ENCODE results near the gene CPE.
A peak's percentile ranks its signal among the peaks of the same experiment; 100 is the strongest.

The CPE gene

GRCh38 chr4:165537028-165537648, 158.3 kb downstream of the CPE start:
- no peak overlapping the region for H3K4me3 ChIP-seq (ENCODE audit: low read length, poor library complexity, severe bottlenecking)
- H3K79me2 ChIP-seq (ENCODE audit: insufficient read depth, low read length), result no peaks in the 10 kb centered on the region
- no peaks in the 10 kb centered on the region for H3K4me1 ChIP-seq (ENCODE audit: insufficient read depth, low read length, poor library complexity, severe bottlenecking)
- no peak overlapping the region for H3K9ac ChIP-seq (ENCODE audit: low read depth, low read length, poor library complexity, severe bottlenecking)
- H3K4me2 ChIP-seq (ENCODE audit: low read depth, low read length, poor library complexity, severe bottlenecking), result no peak overlapping the region
- no peaks in the 10 kb centered on the region for H3K9me2 ChIP-seq (replicated peaks; ENCODE audit: low read depth, low read length)
- H4K20me1 ChIP-seq (ENCODE audit: insufficient read depth, low read length, poor library complexity, severe bottlenecking), result no peaks in the 10 kb centered on the region
- H3K36me3 ChIP-seq (ENCODE audit: insufficient read depth, low read length), result no peaks in the 10 kb centered on the region
- H3K9me3 ChIP-seq (ENCODE audit: insufficient read depth, low read depth, low read length), result no peaks in the 10 kb centered on the region
- TF ChIP-seq CTCF (conservative IDR thresholded peaks at IDR 0.05; ENCODE audit: low read length), result peak; percentile 81
- TF ChIP-seq EZH2phosphoT487 (IDR thresholded peaks at IDR 0.05; ENCODE audit: borderline replicate concordance), result no peak
- H3F3A ChIP-seq (ENCODE audit: low read depth), result no peaks in the 10 kb centered on the region
- H3K27me3 ChIP-seq (ENCODE audit: insufficient read depth, low read length, poor library complexity, severe bottlenecking), result no peaks in the 10 kb centered on the region
- H2AFZ ChIP-seq (ENCODE audit: low read length), result no peak overlapping the region

- no peak overlapping the region for H3K9ac ChIP-seq (ENCODE audit: low read depth, low read length, poor library complexity, severe bottlenecking)
- H3K36me3 ChIP-seq (ENCODE audit: insufficient read depth, low read length), result no peaks in the 10 kb centered on the region
These were observed 161.0 kb downstream of the CPE start for GRCh38 chr4:165539801-165540200.

GRCh38 chr4:165540206-165540830, 161.5 kb downstream of the CPE start:
- Histone ChIP-seq H3F3A (ENCODE audit: low read depth) (no peaks in the 10 kb centered on the region), H3K9me2 (replicated peaks; ENCODE audit: low read depth, low read length) (no peaks in the 10 kb centered on the region), H3K27me3 (ENCODE audit: insufficient read depth, low read length, poor library complexity, severe bottlenecking) (no peaks in the 10 kb centered on the region), H3K4me3 (ENCODE audit: low read length, poor library complexity, severe bottlenecking) (no peak overlapping the region), H3K4me2 (ENCODE audit: low read depth, low read length, poor library complexity, severe bottlenecking) (no peak overlapping the region), H3K4me1 (ENCODE audit: insufficient read depth, low read length, poor library complexity, severe bottlenecking) (no peaks in the 10 kb centered on the region), H3K9me3 (ENCODE audit: insufficient read depth, low read depth, low read length) (no peaks in the 10 kb centered on the region), H2AFZ (ENCODE audit: low read length) (no peak overlapping the region), H3K36me3 (ENCODE audit: insufficient read depth, low read length) (no peaks in the 10 kb centered on the region), H3K79me2 (ENCODE audit: insufficient read depth, low read length) (no peaks in the 10 kb centered on the region), H3K9ac (ENCODE audit: low read depth, low read length, poor library complexity, severe bottlenecking) (no peak overlapping the region), H4K20me1 (ENCODE audit: insufficient read depth, low read length, poor library complexity, severe bottlenecking) (no peaks in the 10 kb centered on the region)
- TF ChIP-seq CTCF (conservative IDR thresholded peaks at IDR 0.05; ENCODE audit: low read length) (no peak), EZH2phosphoT487 (IDR thresholded peaks at IDR 0.05; ENCODE audit: borderline replicate concordance) (no peak)

More at GRCh38 chr4:165539801-165540200, 161.0 kb downstream of the CPE start:
- H3K27me3 ChIP-seq (ENCODE audit: insufficient read depth, low read length, poor library complexity, severe bottlenecking), result no peaks in the 10 kb centered on the region
- H3F3A ChIP-seq (ENCODE audit: low read depth), result no peaks in the 10 kb centered on the region
- TF ChIP-seq EZH2phosphoT487 (IDR thresholded peaks at IDR 0.05; ENCODE audit: borderline replicate concordance) (no peak), CTCF (conservative IDR thresholded peaks at IDR 0.05; ENCODE audit: low read length) (no peak)
- no peak overlapping the region for H3K4me3 ChIP-seq (ENCODE audit: low read length, poor library complexity, severe bottlenecking)
- H3K4me1 ChIP-seq (ENCODE audit: insufficient read depth, low read length, poor library complexity, severe bottlenecking), result no peaks in the 10 kb centered on the region
- H3K9me2 ChIP-seq (replicated peaks; ENCODE audit: low read depth, low read length), result no peaks in the 10 kb centered on the region
- H2AFZ ChIP-seq (ENCODE audit: low read length), result no peak overlapping the region
- no peak overlapping the region for H3K4me2 ChIP-seq (ENCODE audit: low read depth, low read length, poor library complexity, severe bottlenecking)
- no peaks in the 10 kb centered on the region for H4K20me1 ChIP-seq (ENCODE audit: insufficient read depth, low read length, poor library complexity, severe bottlenecking)
- H3K9me3 ChIP-seq (ENCODE audit: insufficient read depth, low read depth, low read length), result no peaks in the 10 kb centered on the region
- H3K79me2 ChIP-seq (ENCODE audit: insufficient read depth, low read length), result no peaks in the 10 kb centered on the region

Measured in Loucy (cell line).